HepG2 (cell line): ENCODE results near the gene CCDC69. TPM values are rescaled to one million over a fixed set of nuclear protein-coding genes. Genes with fewer than 3 reads are reported as not detected.

Source experiments
- AGO1 ChIP-seq: fragments of 200-400 bp; formaldehyde crosslinking; IDR thresholded peaks from 2 replicates; pipeline ENCODE4 v1.6.1; 2017; ENCODE audit warnings: mild to moderate bottlenecking, low read depth, low read length, moderate library complexity; ENCODE audit not compliant: poor library complexity, severe bottlenecking
- DMAP1 ChIP-seq: IDR thresholded peaks from 2 replicates; pipeline ENCODE4 v1.6.1; 2016
- HNRNPK ChIP-seq: fragments of 200-400 bp; formaldehyde crosslinking; IDR thresholded peaks from 2 replicates; pipeline ENCODE4 v1.6.1; 2018; ENCODE audit warnings: low read length, low read depth, moderate library complexity, mild to moderate bottlenecking; ENCODE audit not compliant: poor library complexity, severe bottlenecking
- HOXA9 ChIP-seq: sonication (generic); formaldehyde crosslinking; IDR thresholded peaks from 2 replicates; pipeline ENCODE4 v1.8.1; 2022; ENCODE audit warnings: missing genetic modification reagents, mild to moderate bottlenecking, moderate library complexity, borderline replicate concordance
- MAFG ChIP-seq: sonication (generic); formaldehyde crosslinking; IDR thresholded peaks from 2 replicates; pipeline ENCODE4 v1.5.1; 2020; ENCODE audit warnings: mild to moderate bottlenecking, missing genetic modification reagents
- POLR2A ChIP-seq, 2 experiments: IDR thresholded peaks; 2 replicates each; pipeline ENCODE4 v1.6.1; 2011; ENCODE audit warnings: low read depth in 2 of 2, low read length in 2 of 2, mild to moderate bottlenecking in 1 of 2, moderate library complexity in 1 of 2; ENCODE audit not compliant: insufficient read depth in 1 of 2
- RARA ChIP-seq: IDR thresholded peaks from 2 replicates; pipeline ENCODE4 v1.6.1; 2016; ENCODE audit warnings: missing genetic modification reagents, missing compliant biosample characterization
- SMAD3 ChIP-seq: sonication (generic); formaldehyde crosslinking; IDR thresholded peaks from 2 replicates; pipeline ENCODE4 v1.4.0; 2020; ENCODE audit warnings: missing genetic modification reagents
- ZBTB20 ChIP-seq: sonication (generic); formaldehyde crosslinking; IDR thresholded peaks from 2 replicates; pipeline ENCODE4 v1.8.1; 2023; ENCODE audit warnings: missing genetic modification reagents, low read depth, mild to moderate bottlenecking, borderline replicate concordance
- ZNF230 ChIP-seq: sonication (generic); formaldehyde crosslinking; IDR thresholded peaks from 2 replicates; pipeline ENCODE4 v1.4.0; 2020; ENCODE audit warnings: mild to moderate bottlenecking, missing genetic modification reagents
- ZNF260 ChIP-seq: sonication (generic); formaldehyde crosslinking; IDR thresholded peaks from 2 replicates; pipeline ENCODE4 v1.4.0; 2020; ENCODE audit warnings: missing genetic modification reagents, low read depth, mild to moderate bottlenecking, borderline replicate concordance
- ZNF274 ChIP-seq: sonication (generic); formaldehyde crosslinking; IDR thresholded peaks from 2 replicates; pipeline ENCODE4 v1.5.1; 2020; ENCODE audit warnings: mild to moderate bottlenecking, missing genetic modification reagents
- ZNF460 ChIP-seq: sonication (generic); formaldehyde crosslinking; IDR thresholded peaks from 2 replicates; pipeline ENCODE4 v1.5.1; 2020; ENCODE audit warnings: missing genetic modification reagents, mild to moderate bottlenecking, borderline replicate concordance
- ZNF556 ChIP-seq: sonication (generic); formaldehyde crosslinking; IDR thresholded peaks from 2 replicates; pipeline ENCODE4 v1.4.0; 2020; ENCODE audit warnings: mild to moderate bottlenecking, missing genetic modification reagents, borderline replicate concordance
- ZNF598 ChIP-seq: sonication (generic); formaldehyde crosslinking; IDR thresholded peaks from 2 replicates; pipeline ENCODE4 v1.5.1; 2020; ENCODE audit warnings: mild to moderate bottlenecking, missing genetic modification reagents, borderline replicate concordance
- ZNF615 ChIP-seq: sonication (generic); formaldehyde crosslinking; IDR thresholded peaks from 2 replicates; pipeline ENCODE4 v1.5.0; 2020; ENCODE audit warnings: mild to moderate bottlenecking, missing genetic modification reagents, borderline replicate concordance
- ZNF770 ChIP-seq: sonication (generic); formaldehyde crosslinking; IDR thresholded peaks from 2 replicates; pipeline ENCODE4 v1.5.0; 2020; ENCODE audit warnings: mild to moderate bottlenecking, missing genetic modification reagents
- polyA plus RNA-seq, 8 experiments: library from polyadenylated mRNA; depleted of rRNA in 3 of 8; stranded (reverse) in 7 of 8; unstranded in 1 of 8; fragments of >200 nt; fragmentation: Illumina TruSeq in 4 of 8; extraction: Trizol in 4 of 8; gene quantifications; 2 replicates each; pipeline versions ENCODE4 v1.2.1 to v1.2.3, GENCODE V29; 2011 to 2016; ENCODE audit warnings: low read depth in 4 of 8, missing spikeins in 1 of 8, mixed read lengths in 1 of 8; ENCODE audit not compliant: insufficient read depth in 1 of 8
- total RNA-seq, 5 experiments: library from RNA; depleted of rRNA; stranded (reverse); fragments of >200 nt; fragmentation: Illumina TruSeq; extraction: Trizol; gene quantifications; 2 replicates each; pipeline ENCODE4 v1.2.3, GENCODE V29; 2016; ENCODE audit warnings: low read depth in 1 of 5
- TF ChIP-seq, protein P1 (sequence below): sonication (generic); formaldehyde crosslinking; IDR thresholded peaks from 2 replicates; pipeline ENCODE4 v1.4.0; 2020; ENCODE audit warnings: missing genetic modification reagents, borderline replicate concordance

The CCDC69 gene
- total and polyA plus RNA-seq, 2 of the 13 experiments (the other 11 are each of a cell fraction or from before 2014, with no cell fraction given): 12.2 to 45.2 TPM

DNA sequence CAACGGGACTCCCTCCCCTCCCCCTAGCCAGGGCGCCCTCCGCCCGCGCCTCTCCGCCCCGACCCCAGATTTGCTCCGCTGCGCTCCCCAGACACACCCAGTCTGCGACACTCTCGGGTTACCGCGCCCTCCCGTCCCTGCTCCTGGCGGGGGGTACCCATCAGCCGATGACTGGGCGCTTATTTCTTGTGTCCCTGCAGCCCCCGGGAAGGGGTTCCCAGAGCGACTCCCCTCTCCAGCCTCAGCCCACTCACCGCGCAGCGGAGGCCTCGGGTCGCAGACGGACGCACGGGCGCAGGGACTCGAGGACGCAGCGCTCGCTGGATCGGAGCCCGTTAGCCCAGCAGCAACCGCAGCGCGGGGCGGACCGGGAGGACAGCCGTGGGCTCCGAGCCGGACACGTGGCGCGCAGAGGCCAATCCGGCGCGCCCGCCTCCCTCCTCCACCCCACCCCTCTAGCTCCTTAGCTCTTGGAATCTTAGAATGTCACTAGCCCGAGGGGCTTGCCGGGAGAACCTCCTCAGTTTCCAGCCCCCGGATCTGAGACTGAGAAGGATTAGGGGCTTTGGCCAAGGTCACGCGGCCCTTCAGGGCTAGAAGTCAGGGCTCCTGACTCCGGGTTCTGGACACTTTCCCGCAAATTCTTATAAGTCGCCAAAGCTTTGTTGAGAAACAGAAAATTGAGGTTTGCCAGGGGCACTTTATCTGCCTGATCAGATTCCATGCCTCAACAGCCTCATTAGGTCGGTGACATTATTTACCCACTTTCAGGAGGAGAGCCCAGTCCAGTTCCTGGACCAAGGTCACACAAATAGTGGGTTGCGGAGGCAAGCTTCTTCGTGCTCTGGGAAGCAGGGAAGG lies 66.2 kb downstream of the CCDC69 start, which contains the start of gene ANXA6 (continued):
- TF ChIP-seq, protein P1, sequence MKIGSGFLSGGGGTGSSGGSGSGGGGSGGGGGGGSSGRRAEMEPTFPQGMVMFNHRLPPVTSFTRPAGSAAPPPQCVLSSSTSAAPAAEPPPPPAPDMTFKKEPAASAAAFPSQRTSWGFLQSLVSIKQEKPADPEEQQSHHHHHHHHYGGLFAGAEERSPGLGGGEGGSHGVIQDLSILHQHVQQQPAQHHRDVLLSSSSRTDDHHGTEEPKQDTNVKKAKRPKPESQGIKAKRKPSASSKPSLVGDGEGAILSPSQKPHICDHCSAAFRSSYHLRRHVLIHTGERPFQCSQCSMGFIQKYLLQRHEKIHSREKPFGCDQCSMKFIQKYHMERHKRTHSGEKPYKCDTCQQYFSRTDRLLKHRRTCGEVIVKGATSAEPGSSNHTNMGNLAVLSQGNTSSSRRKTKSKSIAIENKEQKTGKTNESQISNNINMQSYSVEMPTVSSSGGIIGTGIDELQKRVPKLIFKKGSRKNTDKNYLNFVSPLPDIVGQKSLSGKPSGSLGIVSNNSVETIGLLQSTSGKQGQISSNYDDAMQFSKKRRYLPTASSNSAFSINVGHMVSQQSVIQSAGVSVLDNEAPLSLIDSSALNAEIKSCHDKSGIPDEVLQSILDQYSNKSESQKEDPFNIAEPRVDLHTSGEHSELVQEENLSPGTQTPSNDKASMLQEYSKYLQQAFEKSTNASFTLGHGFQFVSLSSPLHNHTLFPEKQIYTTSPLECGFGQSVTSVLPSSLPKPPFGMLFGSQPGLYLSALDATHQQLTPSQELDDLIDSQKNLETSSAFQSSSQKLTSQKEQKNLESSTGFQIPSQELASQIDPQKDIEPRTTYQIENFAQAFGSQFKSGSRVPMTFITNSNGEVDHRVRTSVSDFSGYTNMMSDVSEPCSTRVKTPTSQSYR: no peak
- TF ChIP-seq ZNF615 (no peak), ZNF598 (CRISPR knock-in tag) (0 out of 2 replicates have a peak, but pooled peaks have one; percentile 63), SMAD3 (CRISPR knock-in tag) (no peak), ZBTB20 (CRISPR knock-in tag) (no peak), ZNF260 (no peak), POLR2A (IDR thresholded peaks at IDR 0.05; ENCODE audit: insufficient read depth in 1 of 2, low read depth in 2 of 2, low read length in 2 of 2) (peak; percentile 50 to 80), ZNF770 (CRISPR knock-in tag) (0 out of 2 replicates have a peak, but pooled peaks have one; percentile 32), ZNF460 (CRISPR knock-in tag) (no peak), MAFG (no peak), DMAP1 (peak; percentile 59), AGO1 (peak; percentile 30), RARA (CRISPR knock-in tag) (0 out of 2 replicates have a peak, but pooled peaks have one; percentile 25), ZNF556 (CRISPR knock-in tag) (no peak; the same call in 1 of the 2 replicates), ZNF230 (CRISPR knock-in tag) (0 out of 2 replicates have a peak, but pooled peaks have one; percentile 64), HOXA9 (CRISPR knock-in tag) (no peak), HNRNPK (peak; percentile 69), ZNF274 (CRISPR knock-in tag) (peak; percentile 87)
- TF ChIP-seq, all 625 proteins: peak for 167
